Large intestine (tissue), 3 donors: ENCODE data around the gene NUFIP1. TPM values are rescaled to one million over a fixed set of nuclear protein-coding genes. Genes with fewer than 3 reads are reported as not detected.

ENCODE experiments used
- DNase-seq, 2 donors: peaks; one replicate each; pipeline versions ENCODE4 v3.0.0 to v3.0.0-alpha.2; 2013
- H3K27ac ChIP-seq: one replicate; pipeline ENCODE4 v1.5.1; 2013; ENCODE audit warnings: low read length
- H3K27me3 ChIP-seq: 2 replicates; pipeline ENCODE4 v1.6.1; 2013; ENCODE audit warnings: low read length; ENCODE audit not compliant: control insufficient read depth, insufficient read depth
- H3K36me3 ChIP-seq: 2 replicates; pipeline ENCODE4 v1.6.1; 2013; ENCODE audit warnings: low read length; ENCODE audit not compliant: control insufficient read depth, insufficient read depth
- H3K4me1 ChIP-seq: one replicate; pipeline ENCODE4 v1.6.1; 2013; ENCODE audit warnings: low read length; ENCODE audit not compliant: control insufficient read depth, insufficient read depth
- H3K4me3 ChIP-seq: one replicate; pipeline ENCODE4 v1.5.1; 2013; ENCODE audit warnings: low read length
- H3K9me3 ChIP-seq: one replicate; pipeline ENCODE4 v1.6.1; 2013; ENCODE audit warnings: mild to moderate bottlenecking, low read depth, low read length, moderate library complexity; ENCODE audit not compliant: control insufficient read depth
- WGBS: methylation state at CpG from one replicate; pipeline ENCODE4 v1.1.5; 2013; ENCODE audit warnings: low lambda C conversion rate; ENCODE audit not compliant: insufficient coverage; 5-methylcytosine and 5-hydroxymethylcytosine counted together
- polyA plus RNA-seq: library from polyadenylated mRNA; unstranded; fragments of 120-200 nt; gene quantifications from one replicate; pipeline ENCODE4 v1.2.1, GENCODE V29; 2013

Gene NUFIP1
- polyA plus RNA-seq, 1 donor, result 8.7 TPM

GRCh38 chr13:45007225-45007624 lies 18.0 kb upstream of the NUFIP1 start:
- Histone ChIP-seq H3K4me3 (no peak overlapping the region), H3K9me3 (no peaks in the 10 kb centered on the region), H3K4me1 (no peaks in the 10 kb centered on the region), H3K27ac (no peak overlapping the region), H3K36me3 (peaks cover 57% of the 10 kb centered on the region), H3K27me3 (no peaks in the 10 kb centered on the region)
- no peak for DNase-seq

- Histone ChIP-seq H3K4me3 (no peak overlapping the region), H3K36me3 (peaks cover 47% of the 10 kb centered on the region), H3K4me1 (no peaks in the 10 kb centered on the region), H3K27ac (no peak overlapping the region), H3K27me3 (no peaks in the 10 kb centered on the region), H3K9me3 (no peaks in the 10 kb centered on the region)
- no peak for DNase-seq
- 100% methylated on average over 2 of the region's 2 CpGs for WGBS
Observed at GRCh38 chr13:45004096-45004495, 14.8 kb upstream of the NUFIP1 start.

GRCh38 chr13:45003417-45003816 lies 14.1 kb upstream of the NUFIP1 start:
- no peak for DNase-seq
- H3K4me3 ChIP-seq, result no peak overlapping the region
- no peaks in the 10 kb centered on the region for H3K4me1 ChIP-seq
- no peaks in the 10 kb centered on the region for H3K27me3 ChIP-seq
- H3K27ac ChIP-seq, result no peak overlapping the region
- H3K36me3 ChIP-seq, result peaks cover 42% of the 10 kb centered on the region
- no peaks in the 10 kb centered on the region for H3K9me3 ChIP-seq

GRCh38 chr13:44989941-44990340 lies 670 bp upstream of the NUFIP1 start:
- WGBS, result no CpG with 5 or more reads among the region's 10 CpGs

GRCh38 chr13:44978328-44978727 lies 10.9 kb downstream of the NUFIP1 start:
- H3K4me1 ChIP-seq, result no peaks in the 10 kb centered on the region
- no CpG with 5 or more reads among the region's 1 CpG for WGBS
- H3K36me3 ChIP-seq, result peaks cover 50% of the 10 kb centered on the region
- H3K27ac ChIP-seq, result no peak overlapping the region
- no peak overlapping the region for H3K4me3 ChIP-seq
- no peak for DNase-seq
- no peaks in the 10 kb centered on the region for H3K9me3 ChIP-seq
- H3K27me3 ChIP-seq, result no peaks in the 10 kb centered on the region

More at GRCh38 chr13:44989941-44990340, 670 bp upstream of the NUFIP1 start:
- Histone ChIP-seq H3K27me3 (no peaks in the 10 kb centered on the region), H3K4me3 (peak overlapping the region; percentile 96), H3K9me3 (no peaks in the 10 kb centered on the region), H3K36me3 (peaks cover 4% of the 10 kb centered on the region), H3K4me1 (no peaks in the 10 kb centered on the region), H3K27ac (peak overlapping the region; percentile 83)
- no peak for DNase-seq

- DNase-seq, result no peak
Observed at GRCh38 chr13:44976949-44977583, 12.2 kb downstream of the NUFIP1 start.

GRCh38 chr13:44976196-44976595 lies 13.1 kb downstream of the NUFIP1 start:
- no peaks in the 10 kb centered on the region for H3K27me3 ChIP-seq
- no peak for DNase-seq
- no peaks in the 10 kb centered on the region for H3K9me3 ChIP-seq
- no peak overlapping the region for H3K27ac ChIP-seq
- H3K36me3 ChIP-seq, result peaks cover 56% of the 10 kb centered on the region
- 100% methylated on average over 3 of the region's 3 CpGs for WGBS
- H3K4me1 ChIP-seq, result no peaks in the 10 kb centered on the region
- no peak overlapping the region for H3K4me3 ChIP-seq

More at GRCh38 chr13:44976949-44977583, 12.2 kb downstream of the NUFIP1 start:
- no peaks in the 10 kb centered on the region for H3K9me3 ChIP-seq
- 100% methylated on average over 1 of the region's 1 CpG for WGBS
- H3K27me3 ChIP-seq, result no peaks in the 10 kb centered on the region
- H3K27ac ChIP-seq, result no peak overlapping the region
- peaks cover 50% of the 10 kb centered on the region for H3K36me3 ChIP-seq
- H3K4me1 ChIP-seq, result no peaks in the 10 kb centered on the region
- no peak overlapping the region for H3K4me3 ChIP-seq

- no peak overlapping the region for H3K4me3 ChIP-seq
- peaks cover 46% of the 10 kb centered on the region for H3K36me3 ChIP-seq
- H3K27me3 ChIP-seq, result no peaks in the 10 kb centered on the region
- no peak overlapping the region for H3K27ac ChIP-seq
- WGBS, result 100% methylated on average over 1 of the region's 9 CpGs
- peaks cover 5% of the 10 kb centered on the region for H3K4me1 ChIP-seq
- DNase-seq, result no peak
- H3K9me3 ChIP-seq, result no peaks in the 10 kb centered on the region
Observed at GRCh38 chr13:44974056-44974793, 15.0 kb downstream of the NUFIP1 start.

GRCh38 chr13:44972956-44973581 lies 16.2 kb downstream of the NUFIP1 start:
- WGBS, result no CpG with 5 or more reads among the region's 3 CpGs

GRCh38 chr13:44971656-44972595 lies 17.3 kb downstream of the NUFIP1 start:
- Histone ChIP-seq H3K4me1 (peaks cover 20% of the 10 kb centered on the region), H3K36me3 (peaks cover 25% of the 10 kb centered on the region), H3K4me3 (no peak overlapping the region), H3K27me3 (no peaks in the 10 kb centered on the region), H3K9me3 (no peaks in the 10 kb centered on the region), H3K27ac (no peak overlapping the region)
- WGBS, result 79% methylated on average over 3 of the region's 7 CpGs
- no peak for DNase-seq

More at GRCh38 chr13:44972956-44973581, 16.2 kb downstream of the NUFIP1 start:
- Histone ChIP-seq H3K4me1 (peaks cover 11% of the 10 kb centered on the region), H3K9me3 (no peaks in the 10 kb centered on the region), H3K27ac (no peak overlapping the region), H3K36me3 (peaks cover 37% of the 10 kb centered on the region), H3K27me3 (no peaks in the 10 kb centered on the region), H3K4me3 (no peak overlapping the region)
- no peak for DNase-seq
